Loucy (cell line): ENCODE results near the gene ZNF429.
A peak's percentile ranks its signal among the peaks of the same experiment; 100 is the strongest.

ENCODE experiments used
- H2AFZ ChIP-seq: fragments of 200-600 bp; sonication (generic); 2 replicates; pipeline ENCODE4 v1.6.0; 2016; ENCODE audit warnings: antibody characterized with exemption, mild to moderate bottlenecking, low read length, moderate library complexity
- H3F3A ChIP-seq: fragments of 200-600 bp; 2 replicates; pipeline ENCODE4 v1.6.0; 2016; ENCODE audit warnings: antibody characterized with exemption, low read depth, mild to moderate bottlenecking
- H3K27me3 ChIP-seq: fragments of 200-600 bp; sonication (generic); 2 replicates; pipeline ENCODE4 v1.6.1; 2014; ENCODE audit warnings: low read length, mild to moderate bottlenecking; ENCODE audit not compliant: insufficient read depth, poor library complexity, severe bottlenecking
- H3K36me3 ChIP-seq: fragments of 200-600 bp; sonication (generic); 2 replicates; pipeline ENCODE4 v1.6.1; 2016; ENCODE audit warnings: low read length; ENCODE audit not compliant: insufficient read depth
- H3K4me1 ChIP-seq: fragments of 200-600 bp; sonication (generic); 2 replicates; pipeline ENCODE4 v1.5.1; 2014; ENCODE audit warnings: low read length, mild to moderate bottlenecking; ENCODE audit not compliant: insufficient read depth, poor library complexity, severe bottlenecking
- H3K4me2 ChIP-seq: fragments of 200-600 bp; sonication (generic); 2 replicates; pipeline ENCODE4 v1.6.0; 2014; ENCODE audit warnings: antibody characterized with exemption, low read length, low read depth, mild to moderate bottlenecking; ENCODE audit not compliant: poor library complexity, severe bottlenecking
- H3K4me3 ChIP-seq: fragments of 200-600 bp; sonication (generic); 2 replicates; pipeline ENCODE4 v1.5.1; 2014; ENCODE audit warnings: low read length, mild to moderate bottlenecking, mixed read lengths; ENCODE audit not compliant: poor library complexity, severe bottlenecking
- H3K79me2 ChIP-seq: fragments of 200-600 bp; sonication (generic); 2 replicates; pipeline ENCODE4 v1.6.1; 2014; ENCODE audit warnings: low read length; ENCODE audit not compliant: insufficient read depth
- H3K9ac ChIP-seq: fragments of 200-600 bp; sonication (generic); 2 replicates; pipeline ENCODE4 v1.6.0; 2014; ENCODE audit warnings: mild to moderate bottlenecking, low read depth, low read length, moderate library complexity; ENCODE audit not compliant: poor library complexity, severe bottlenecking
- H3K9me2 ChIP-seq: fragments of 200-600 bp; sonication (generic); replicated peaks from 2 replicates; pipeline ENCODE4 v1.6.1; 2016; ENCODE audit warnings: low read depth, low read length, mixed read lengths
- H3K9me3 ChIP-seq: fragments of 200-600 bp; sonication (generic); 2 replicates; pipeline ENCODE4 v1.6.1; 2014; ENCODE audit warnings: mild to moderate bottlenecking, antibody characterized with exemption, low read length, low read depth; ENCODE audit not compliant: insufficient read depth
- H4K20me1 ChIP-seq: fragments of 200-600 bp; sonication (generic); 2 replicates; pipeline ENCODE4 v1.6.0; 2014; ENCODE audit warnings: antibody characterized with exemption, low read length, mild to moderate bottlenecking; ENCODE audit not compliant: insufficient read depth, poor library complexity, severe bottlenecking
- CTCF ChIP-seq: fragments of 200-600 bp; sonication (generic); conservative IDR thresholded peaks from 2 replicates; pipeline ENCODE4 v1.5.1; 2014; ENCODE audit warnings: mild to moderate bottlenecking, antibody characterized with exemption, low read length
- EZH2phosphoT487 ChIP-seq: fragments of 200-600 bp; IDR thresholded peaks from 2 replicates; pipeline ENCODE4 v1.6.1; 2018; ENCODE audit warnings: antibody characterized with exemption, mild to moderate bottlenecking, moderate library complexity, borderline replicate concordance

ZNF429 gene

DNA sequence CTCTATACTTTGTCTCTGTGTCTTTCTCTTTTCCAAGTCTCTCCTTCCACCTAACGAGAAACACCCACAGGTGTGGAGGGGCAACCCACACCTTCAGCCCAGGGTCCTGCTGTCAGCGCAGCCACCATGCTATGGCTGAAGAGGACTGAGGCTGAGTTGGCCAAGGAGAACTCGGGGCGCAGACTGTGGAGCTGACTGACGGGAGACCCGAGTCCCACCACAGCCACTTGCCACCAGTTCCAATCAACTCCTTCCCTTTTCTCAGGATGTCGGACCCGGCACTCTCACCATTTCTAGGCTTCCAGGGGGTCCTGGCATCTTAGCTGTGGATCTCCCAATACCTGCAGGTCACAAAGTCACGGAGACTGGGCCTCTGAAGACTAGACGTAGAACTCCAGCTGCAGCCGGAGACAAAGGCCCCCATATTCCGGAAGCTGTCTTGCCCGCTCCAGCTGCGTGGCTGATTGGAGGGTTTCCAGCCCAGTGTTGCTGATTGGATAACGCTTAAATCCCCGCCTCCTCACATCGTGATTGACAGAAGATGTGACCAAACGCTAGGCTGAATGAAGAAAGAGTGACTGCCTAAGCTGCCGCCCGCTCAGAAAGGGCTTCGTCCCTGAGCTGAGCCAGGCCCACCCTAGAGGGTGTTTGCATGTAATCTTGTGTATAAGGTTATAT, 63.6 kb downstream of the ZNF429 start:
- no peaks in the 10 kb centered on the region for H4K20me1 ChIP-seq
- H3K36me3 ChIP-seq: no peaks in the 10 kb centered on the region
- H3K4me2 ChIP-seq: peak overlapping the region; percentile 58
- H3K9me3 ChIP-seq: no peaks in the 10 kb centered on the region
- peaks cover 4% of the 10 kb centered on the region for H3K4me1 ChIP-seq
- no peaks in the 10 kb centered on the region for H3K9me2 ChIP-seq
- TF ChIP-seq EZH2phosphoT487 (no peak), CTCF (no peak)
- no peaks in the 10 kb centered on the region for H3K27me3 ChIP-seq
- H2AFZ ChIP-seq: peak overlapping the region; percentile 81
- peak overlapping the region; percentile 90 for H3K9ac ChIP-seq
- H3K4me3 ChIP-seq: peak overlapping the region; percentile 79
- no peaks in the 10 kb centered on the region for H3F3A ChIP-seq
- H3K79me2 ChIP-seq: peaks cover 9% of the 10 kb centered on the region; the same call in 1 of the 2 replicates

DNA sequence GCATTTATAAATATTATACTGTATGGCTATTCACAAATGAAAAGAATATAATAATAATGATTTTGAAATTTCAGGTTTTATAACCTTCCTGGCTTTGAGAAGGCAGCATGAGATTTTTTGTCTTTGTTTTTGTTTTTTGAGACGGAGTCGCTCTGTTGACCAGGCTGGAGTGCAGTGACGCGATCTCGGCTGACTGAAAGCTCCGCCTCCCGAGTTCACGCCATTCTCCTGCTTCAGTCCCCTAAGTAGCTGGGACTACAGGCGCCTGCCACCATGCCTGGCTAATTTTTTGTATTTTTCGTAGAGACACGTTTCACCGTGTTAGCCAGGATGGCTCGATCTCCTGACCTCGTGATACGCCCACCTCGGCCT, 64.1 kb downstream of the ZNF429 start:
- Histone ChIP-seq H3K79me2 (peaks cover 9% of the 10 kb centered on the region; the same call in 1 of the 2 replicates), H3F3A (no peaks in the 10 kb centered on the region), H3K4me3 (peak overlapping the region; percentile 79), H2AFZ (peak overlapping the region; percentile 69; the same call in 1 of the 2 replicates), H3K9me2 (no peaks in the 10 kb centered on the region), H3K4me1 (peaks cover 4% of the 10 kb centered on the region), H3K4me2 (peak overlapping the region; percentile 56), H4K20me1 (no peaks in the 10 kb centered on the region), H3K36me3 (no peaks in the 10 kb centered on the region), H3K9me3 (no peaks in the 10 kb centered on the region), H3K9ac (peak overlapping the region; percentile 90), H3K27me3 (no peaks in the 10 kb centered on the region)
- TF ChIP-seq EZH2phosphoT487 (no peak), CTCF (no peak)

DNA sequence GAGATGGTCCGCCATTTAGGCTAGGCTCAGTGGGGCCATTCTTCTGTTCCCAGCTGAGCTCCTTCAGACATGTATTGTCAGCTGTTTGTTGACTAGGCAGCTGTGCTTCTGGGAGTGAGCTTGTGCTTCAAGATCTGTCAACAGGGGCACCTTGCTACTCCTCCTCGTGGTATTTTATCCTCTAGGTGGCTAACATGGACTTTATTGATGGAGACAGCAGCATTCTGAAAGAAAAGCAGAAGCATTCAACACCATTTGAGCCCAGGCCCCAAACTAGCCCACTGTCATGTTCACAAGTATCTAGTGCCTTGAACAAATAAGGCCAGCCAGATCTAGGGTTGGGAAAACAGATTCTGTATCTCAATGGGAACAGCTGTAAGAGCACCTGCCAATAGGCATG, 65.9 kb downstream of the ZNF429 start:
- Histone ChIP-seq H3K36me3 (no peaks in the 10 kb centered on the region), H3F3A (no peaks in the 10 kb centered on the region), H3K9ac (no peak overlapping the region), H2AFZ (no peak overlapping the region), H3K9me3 (no peaks in the 10 kb centered on the region), H3K4me3 (no peak overlapping the region), H3K79me2 (peaks cover 9% of the 10 kb centered on the region; the same call in 1 of the 2 replicates), H3K9me2 (no peaks in the 10 kb centered on the region), H3K27me3 (no peaks in the 10 kb centered on the region), H3K4me1 (peaks cover 2% of the 10 kb centered on the region), H3K4me2 (no peak overlapping the region), H4K20me1 (no peaks in the 10 kb centered on the region)
- TF ChIP-seq CTCF: no peak
- TF ChIP-seq EZH2phosphoT487: no peak
